Measurements from ENCODE around the gene SMAD3. TPM values are rescaled to one million over a fixed set of nuclear protein-coding genes. Genes with fewer than 3 reads are reported as not detected.

Gene SMAD3
- total and polyA plus RNA-seq, 10 of the 15 experiments (the other 5 are each of a cell fraction or from before 2014, with no cell fraction given), result 5.6 to 43.2 (median 16.0) TPM

- TF ChIP-seq RB1 (IDR thresholded peaks at IDR 0.05; ENCODE audit: borderline replicate concordance) (no peak), NR2C1 (IDR thresholded peaks at IDR 0.05) (peak; percentile 64), MLLT1 (IDR thresholded peaks at IDR 0.05) (no peak), TCF12 (IDR thresholded peaks at IDR 0.05; ENCODE audit: low read depth, low read length) (0 out of 2 replicates have a peak, but pooled peaks have one; percentile 1), SMAD5 (IDR thresholded peaks at IDR 0.05; ENCODE audit: low read depth) (no peak), CTCF (IDR thresholded peaks at IDR 0.05 in 2 of 3, conservative IDR thresholded peaks at IDR 0.05 in 1 of 3; ENCODE audit: control insufficient read depth in 2 of 3, extremely low read depth in 1 of 3, insufficient read depth in 1 of 3, low read depth in 3 of 3, low read length in 3 of 3) (peak in 1 of 3 experiments; percentile 6; a peak in 1 of 6 replicates), EGR1 (IDR thresholded peaks at IDR 0.05; ENCODE audit: borderline replicate concordance in 1 of 2, low read depth in 2 of 2, low read length in 2 of 2) (no peak), GABPA (IDR thresholded peaks at IDR 0.05; ENCODE audit: low read depth) (no peak), POLR2AphosphoS2 (IDR thresholded peaks at IDR 0.05; ENCODE audit: low read depth, low read length) (no peak), BRCA1 (IDR thresholded peaks at IDR 0.05; ENCODE audit: low read depth, low read length) (no peak), CBX5 (IDR thresholded peaks at IDR 0.05; ENCODE audit: low read depth) (no peak), FOXK2 (IDR thresholded peaks at IDR 0.05) (no peak), CBX3 (IDR thresholded peaks at IDR 0.05; ENCODE audit: borderline replicate concordance, low read depth) (no peak)
These were observed 51.3 kb downstream of the SMAD3 start (continued) for GRCh38 chr15:67116742-67117141.
